Measurements from ENCODE around the gene RAB40AL. TPM values are rescaled to one million over a fixed set of nuclear protein-coding genes. Genes with fewer than 3 reads are reported as not detected.
A peak's percentile ranks its signal among the peaks of the same experiment; 100 is the strongest.
"Not testable (repeated sequence)": the region's sequence is repeated elsewhere in the genome, so short reads cannot be mapped to it uniquely, and the experiment has no call there.

RAB40AL gene, protein sequence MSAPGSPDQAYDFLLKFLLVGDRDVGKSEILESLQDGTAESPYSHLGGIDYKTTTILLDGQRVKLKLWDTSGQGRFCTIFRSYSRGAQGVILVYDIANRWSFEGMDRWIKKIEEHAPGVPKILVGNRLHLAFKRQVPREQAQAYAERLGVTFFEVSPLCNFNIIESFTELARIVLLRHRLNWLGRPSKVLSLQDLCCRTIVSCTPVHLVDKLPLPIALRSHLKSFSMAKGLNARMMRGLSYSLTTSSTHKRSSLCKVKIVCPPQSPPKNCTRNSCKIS
- 0.28 and 0.36 TPM in 2 replicates for total RNA-seq (2012; rRNA removed)
- 0.24 and 0.34 TPM in 2 replicates for polyA plus RNA-seq (2012; rRNA removed)
- 0.05 TPM in 1 of 2 replicates, not detected in the other for polyA plus RNA-seq (2012; cell fraction: cytosol; rRNA removed)
- polyA plus RNA-seq (2012; cell fraction: nucleus; rRNA removed; ENCODE audit: low replicate concordance) = 1.4 and 3.2 TPM in 2 replicates
- Bru-seq, nascent RNA = percentile 48 among the genes with signal in this experiment
- BruChase-seq, experiment 1, labeled RNA remaining after a 6-hour chase = percentile 60 among the genes with signal in this experiment
- BruChase-seq, experiment 2, labeled RNA remaining after a 2-hour chase = percentile 79 among the genes with signal in this experiment
- long read RNA-seq = 0 reads

DNA sequence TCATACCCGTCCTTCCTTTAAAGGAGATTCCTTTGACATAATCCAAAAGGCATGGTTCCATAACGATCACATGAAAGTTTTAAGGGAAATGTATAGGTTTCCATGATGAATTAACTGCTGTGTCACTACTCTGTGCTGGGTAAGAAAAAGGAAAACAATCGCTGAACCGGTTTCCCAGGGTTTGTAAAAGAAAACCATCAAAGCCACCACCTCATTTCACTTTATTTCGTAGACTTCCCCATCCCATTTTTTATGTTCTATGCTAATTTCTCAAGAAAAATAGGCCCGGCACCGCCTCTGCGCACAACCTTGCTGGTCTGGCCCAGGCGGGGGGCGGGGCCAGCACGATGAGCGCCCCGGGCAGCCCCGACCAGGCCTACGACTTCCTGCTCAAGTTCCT is at the start of gene RAB40AL:
Gene RAB40AL, plus strand, starts transcription at position 301 of the 400 bp plus-strand sequence. Its CDS starts 47 bp downstream, at position 348.
- H3K18ac ChIP-seq (ENCODE audit: low read depth, low read length); H4K5ac ChIP-seq (ENCODE audit: low read depth, low read length); H2BK15ac ChIP-seq (ENCODE audit: low read depth, low read length); BruUV-seq (replicated peaks); H3K9me3 ChIP-seq (ENCODE audit: control insufficient read depth, insufficient read depth, low read length); H2AK9ac ChIP-seq (replicated peaks; ENCODE audit: low read depth, low read length, poor library complexity); H2AK5ac ChIP-seq (ENCODE audit: low read depth, low read length); intact Hi-C loops (cut with micrococcal nuclease); H3K4ac ChIP-seq (ENCODE audit: low read depth, low read length); H2AFZ ChIP-seq (replicated peaks; ENCODE audit: low read length, poor library complexity); H3K56ac ChIP-seq (ENCODE audit: extremely low read depth, insufficient read depth, low read length); H3K4me2 ChIP-seq (ENCODE audit: low read depth, low read length); H3K4me1 ChIP-seq (ENCODE audit: control insufficient read depth, insufficient read depth, low read length); H4K20me1 ChIP-seq (ENCODE audit: insufficient read depth, low read length); H3K14ac ChIP-seq (replicated peaks; ENCODE audit: low read depth, low read length); H3K27me3 ChIP-seq (ENCODE audit: control insufficient read depth, insufficient read depth, low read length); POLR2A ChIA-PET (ENCODE audit: unreplicated experiment); H3K9me1 ChIP-seq (ENCODE audit: insufficient read depth, low read length); H4K8ac ChIP-seq (ENCODE audit: low read depth in 2 of 2, low read length in 2 of 2); in situ Hi-C loops (cut with MboI; ENCODE audit: low sequenced_read_pairs); H3K9ac ChIP-seq (ENCODE audit: low read depth, low read length); H3K36me3 ChIP-seq (ENCODE audit: control insufficient read depth, insufficient read depth, low read length); H2BK5ac ChIP-seq (ENCODE audit: low read depth, low read length, poor library complexity, severe bottlenecking); ATAC-seq (ENCODE audit: low read depth); H2BK20ac ChIP-seq (ENCODE audit: low read depth, low read length); H3K4me3 ChIP-seq (ENCODE audit: insufficient read depth, low read depth, low read length); H2BK120ac ChIP-seq (ENCODE audit: low read depth, low read length); H3K79me1 ChIP-seq (ENCODE audit: low read depth in 1 of 2, low read length in 2 of 2); CTCF ChIA-PET; H3K27ac ChIP-seq (ENCODE audit: insufficient read depth, low read length); DNase-seq; dilution Hi-C loops (cut with HindIII; ENCODE audit: low sequenced_read_pairs, unreplicated experiment); H4K91ac ChIP-seq (ENCODE audit: insufficient read depth, low read depth, low read length); H3K23ac ChIP-seq (ENCODE audit: low read depth, low read length): not testable (repeated sequence)
- 81% methylated on average over 10 of the region's 15 CpGs; no CpG with 5 or more reads in 1 of the 2 experiments for WGBS, 2 experiments (ENCODE audit: extremely low coverage in 2 of 2, insufficient read length in 1 of 2)

Measured in IMR-90 (cell line).